Heart right ventricle (tissue), 16 donors: ENCODE data around the gene UST. TPM values are rescaled to one million over a fixed set of nuclear protein-coding genes. Genes with fewer than 3 reads are reported as not detected.

Experiments
- ATAC-seq, 8 donors: fragments of 200-7000 bp; cut with Tn5 transposase; one replicate each; pipeline ENCODE4 v1.9.1; 2020; ENCODE audit warnings: mild to moderate bottlenecking in 8 of 8, moderate library complexity in 8 of 8, moderate number of reproducible peaks in 1 of 8
- DNase-seq, 2 donors: peaks; one replicate each; pipeline ENCODE4 v3.0.0-alpha.2; 2020
- H3K27ac ChIP-seq, 10 donors: fragments of 200-600 bp; sonication (generic) in 2 of 10; one replicate each; pipeline versions ENCODE4 v1.5.0 to v1.8.0; 2020 to 2022; ENCODE audit warnings: mild to moderate bottlenecking in 3 of 10
- H3K27me3 ChIP-seq, 7 donors: fragments of 200-600 bp; one replicate each; pipeline ENCODE4 v1.8.0; 2021 to 2022; ENCODE audit warnings: mild to moderate bottlenecking in 2 of 7
- H3K36me3 ChIP-seq, 9 donors: fragments of 200-600 bp; sonication (generic) in 1 of 9; one replicate each; pipeline versions ENCODE4 v1.5.0 to v1.8.0; 2020 to 2022; ENCODE audit warnings: mild to moderate bottlenecking in 2 of 9
- H3K4me1 ChIP-seq, 9 donors: fragments of 200-600 bp; sonication (generic) in 1 of 9; one replicate each; pipeline versions ENCODE4 v1.5.0 to v1.8.0; 2020 to 2022; ENCODE audit warnings: mild to moderate bottlenecking in 4 of 9
- H3K4me3 ChIP-seq, 10 donors: fragments of 200-600 bp; sonication (generic) in 2 of 10; one replicate each; pipeline versions ENCODE4 v1.5.0 to v1.8.0; 2020 to 2022; ENCODE audit warnings: mild to moderate bottlenecking in 7 of 10, moderate library complexity in 2 of 10
- H3K9me3 ChIP-seq, 11 donors: fragments of 200-600 bp in 10 of 11; sonication (generic) in 2 of 11; one replicate each; pipeline versions ENCODE4 v1.5.0 to v1.8.0; 2013 to 2022; ENCODE audit warnings: mild to moderate bottlenecking in 2 of 11, control low read depth in 1 of 11, moderate library complexity in 1 of 11
- CTCF ChIP-seq, 9 donors: fragments of 200-600 bp; sonication (generic) in 2 of 9; IDR thresholded peaks; one replicate each; pipeline versions ENCODE4 v1.5.0 to v1.8.0; 2021 to 2022; ENCODE audit warnings: antibody characterized with exemption in 9 of 9, mild to moderate bottlenecking in 5 of 9, moderate library complexity in 1 of 9
- WGBS, 2 donors: extraction: QIAGEN DNeasy Blood & Tissue Kit; methylation state at CpG; one replicate each; pipeline ENCODE4 v1.1.7; 2013; ENCODE audit warnings: inconsistent platforms in 1 of 2; 5-methylcytosine and 5-hydroxymethylcytosine counted together
- intact Hi-C, 10 donors: fragments of 100-400 bp; cut with DNase I; formaldehyde crosslinking; loops; one replicate each; pipeline versions ENCODE4 v1.11.1 to v1.14.2; 2022
- polyA plus RNA-seq, 2 donors: library from polyadenylated mRNA; stranded (reverse); fragments of 200-250 nt; gene quantifications; one replicate each; pipeline ENCODE4 v1.2.3, GENCODE V29; 2013
- total RNA-seq, 10 donors: library from RNA; stranded (reverse); fragmentation: NEBNext Ultra II Directional in 3 of 10; extraction: Animal tissue kit (Norgen Biotek cat#: 25700) in 3 of 10; gene quantifications; one replicate each; pipeline versions ENCODE4 v1.2.1 to v1.2.4, GENCODE V29; 2021 to 2023
- donor health status: Arrhythmogenic right ventricular cardiomyopathy.
- donor health status: ischemic (EF 13 %, LVEDD 7.1; RV severe dilation, severe dysfunction).
- donor health status: healthy with polysubstance abuse.
- donor health status: DM: no; HTN: yes; CAD: no.
- donor health status: DM: no; HTN: no; CAD: no.
- donor health status: ischemic (EF 25% LVEDD 6.9; RV normal size, moderate dysfunction).
- donor health status: ischemic (EF 25% LVEDD 5.7; RV mildly dilated, moderate dysfunction).
- donor health status: healthy.
- donor health status: DM: yes; HTN: yes; CAD: no.
- donor health status: Ischemic cardiomyopathy.
- donor health status: ischemic (EF 35%, LVEDD 5.7; RV mildly dilated, moderate dysfunction).
- donor health status: nonischemic (EF 11% LVEDD 7.7; RV severe dilation, severe dysfunction).
- donor health status: DM: yes; HTN: yes; CAD: no.
- donor health status: PGD.
- donor health status: ischemic (EF 29% LVEDD 5.4; RV normal size, mild dysfunction).
- donor health status: nonischemic (EF 23%, LVEDD 6.1; RV moderate dilation, normal function).

UST gene
- total and polyA plus RNA-seq, 12 donors = 1.6 to 4.1 (median 2.3) TPM

DNA sequence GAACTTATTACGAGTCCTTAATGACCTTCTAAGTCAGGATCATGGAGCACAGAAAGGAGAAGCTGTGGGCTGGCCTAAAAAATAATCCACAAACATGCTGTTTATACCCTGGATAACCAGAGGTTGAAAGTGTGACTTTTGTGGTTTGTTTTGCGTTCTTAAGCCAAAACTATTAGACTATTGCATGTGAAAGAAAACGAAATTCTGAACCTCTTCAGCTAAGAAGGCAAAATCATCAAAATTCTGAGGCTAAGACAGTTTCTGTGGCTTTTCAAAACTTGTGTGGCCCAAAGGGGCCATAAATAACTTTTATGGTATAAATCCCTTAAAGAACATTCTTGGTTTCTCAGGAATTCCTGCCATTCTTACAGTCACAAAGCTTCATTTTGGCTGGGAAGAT, 251.0 kb downstream of the UST start:
- Histone ChIP-seq H3K36me3 (no peaks in the 10 kb centered on the region), H3K27ac (no peak overlapping the region), H3K9me3 (peaks cover 0 to 25% (median 12%) of the 10 kb centered on the region in 11 donors), H3K4me3 (no peak overlapping the region), H3K27me3 (no peaks in the 10 kb centered on the region), H3K4me1 (peaks cover 0 to 29% (median 18%) of the 10 kb centered on the region in 9 donors)
- intact Hi-C loops = no loop called here
- TF ChIP-seq CTCF (IDR thresholded peaks at IDR 0.05) = no peak
- 84 to 91% methylated on average over 3 of the region's 3 CpGs for WGBS, 2 donors
- ATAC-seq (no peak), DNase-seq (no peak)

DNA sequence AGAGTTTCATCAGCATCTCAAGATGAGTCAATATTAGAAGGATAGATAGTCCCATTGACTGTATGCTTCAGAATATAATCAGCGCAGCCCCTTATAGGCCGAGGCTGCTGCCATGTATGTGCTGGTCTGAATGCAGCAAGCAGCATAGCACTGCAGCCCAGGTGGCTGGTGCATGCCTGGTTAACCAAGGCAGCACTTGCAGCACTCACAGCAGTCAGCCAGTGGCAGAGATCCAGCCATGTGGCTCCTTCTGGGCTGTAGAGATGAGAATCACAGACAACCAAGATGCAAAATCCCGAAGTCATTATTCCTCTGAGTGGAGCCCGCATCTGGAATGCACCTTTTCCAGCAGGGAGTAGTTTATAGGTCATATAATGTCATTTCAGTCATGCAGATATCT, 251.9 kb downstream of the UST start:
- WGBS, 2 donors = 84 to 89% methylated on average over 4 of the region's 4 CpGs
- intact Hi-C loops = no loop called here
- Histone ChIP-seq H3K27ac (peak overlapping the region in 6 of 10 donors; percentile 47 to 79 (median 72)), H3K9me3 (peaks cover 0 to 25% (median 12%) of the 10 kb centered on the region in 11 donors), H3K27me3 (no peaks in the 10 kb centered on the region), H3K4me1 (peaks cover 0 to 29% (median 18%) of the 10 kb centered on the region in 9 donors), H3K4me3 (no peak overlapping the region), H3K36me3 (no peaks in the 10 kb centered on the region)
- TF ChIP-seq CTCF (IDR thresholded peaks at IDR 0.05) = no peak
- ATAC-seq (peak in 4 of 8 donors; percentile 37 to 58 (median 48)), DNase-seq (no peak)

DNA sequence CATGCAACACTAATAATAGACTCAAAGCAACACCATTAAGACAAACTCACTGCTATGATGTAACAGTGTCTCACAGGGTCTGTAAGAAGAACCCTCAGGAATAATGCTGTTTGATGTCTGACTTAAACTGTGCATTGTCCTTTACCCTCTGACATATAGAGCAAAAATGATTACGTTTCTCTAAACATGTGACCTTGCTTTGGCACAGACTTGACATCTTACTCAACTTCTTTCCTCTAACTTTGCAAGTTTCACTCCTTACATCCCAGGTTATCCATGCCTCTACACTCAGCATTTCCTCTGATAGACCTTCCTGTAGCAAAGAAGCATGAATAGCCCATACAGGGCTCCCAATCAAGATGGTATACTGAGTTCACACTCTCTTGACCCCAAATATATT, 252.7 kb downstream of the UST start:
- ATAC-seq (peak in 6 of 8 donors; percentile 10 to 58 (median 26)), DNase-seq (no peak)
- TF ChIP-seq CTCF (IDR thresholded peaks at IDR 0.05) = no peak
- Histone ChIP-seq H3K4me3 (no peak overlapping the region), H3K27ac (peak overlapping the region in 9 of 10 donors; percentile 38 to 82 (median 72)), H3K9me3 (peaks cover 0 to 25% (median 12%) of the 10 kb centered on the region in 11 donors), H3K4me1 (peaks cover 0 to 29% (median 18%) of the 10 kb centered on the region in 9 donors), H3K27me3 (no peaks in the 10 kb centered on the region), H3K36me3 (no peaks in the 10 kb centered on the region)
- intact Hi-C loops = no loop called here
- WGBS, 2 donors = 6 to 7% methylated on average over 1 of the region's 1 CpG

- DNase-seq (peak; percentile 61 to 81), ATAC-seq (peak; percentile 88 to 98 (median 94))
- Histone ChIP-seq H3K4me1 (peaks cover 0 to 29% (median 18%) of the 10 kb centered on the region in 9 donors), H3K27ac (peak overlapping the region in 9 of 10 donors; percentile 38 to 82 (median 72)), H3K36me3 (no peaks in the 10 kb centered on the region), H3K9me3 (peaks cover 0 to 25% (median 12%) of the 10 kb centered on the region in 11 donors), H3K27me3 (no peaks in the 10 kb centered on the region), H3K4me3 (no peak overlapping the region)
- 60 to 62% methylated on average over 3 of the region's 3 CpGs for WGBS, 2 donors
- TF ChIP-seq CTCF (IDR thresholded peaks at IDR 0.05) = no peak
- intact Hi-C loops = no loop called here
Observed at GRCh38 chr6:148999929-149000468, 253.2 kb downstream of the UST start.
